Skin epidermis (tissue), 12 donors: ENCODE data around the gene CEP162.

Experiments
- H3K27ac ChIP-seq, 21 experiments: fragments of 200-600 bp; sonication (generic) in 11 of 21; one replicate each; pipeline ENCODE4 v1.5.0; 2020; ENCODE audit warnings: mild to moderate bottlenecking in 3 of 21, inconsistent platforms in 2 of 21, moderate library complexity in 2 of 21
- H3K4me3 ChIP-seq, 7 experiments: fragments of 200-600 bp; sonication (generic) in 2 of 7; one replicate each; pipeline ENCODE4 v1.5.0; 2020; ENCODE audit warnings: inconsistent platforms in 2 of 7, mild to moderate bottlenecking in 2 of 7, moderate library complexity in 1 of 7

Gene CEP162, protein sequence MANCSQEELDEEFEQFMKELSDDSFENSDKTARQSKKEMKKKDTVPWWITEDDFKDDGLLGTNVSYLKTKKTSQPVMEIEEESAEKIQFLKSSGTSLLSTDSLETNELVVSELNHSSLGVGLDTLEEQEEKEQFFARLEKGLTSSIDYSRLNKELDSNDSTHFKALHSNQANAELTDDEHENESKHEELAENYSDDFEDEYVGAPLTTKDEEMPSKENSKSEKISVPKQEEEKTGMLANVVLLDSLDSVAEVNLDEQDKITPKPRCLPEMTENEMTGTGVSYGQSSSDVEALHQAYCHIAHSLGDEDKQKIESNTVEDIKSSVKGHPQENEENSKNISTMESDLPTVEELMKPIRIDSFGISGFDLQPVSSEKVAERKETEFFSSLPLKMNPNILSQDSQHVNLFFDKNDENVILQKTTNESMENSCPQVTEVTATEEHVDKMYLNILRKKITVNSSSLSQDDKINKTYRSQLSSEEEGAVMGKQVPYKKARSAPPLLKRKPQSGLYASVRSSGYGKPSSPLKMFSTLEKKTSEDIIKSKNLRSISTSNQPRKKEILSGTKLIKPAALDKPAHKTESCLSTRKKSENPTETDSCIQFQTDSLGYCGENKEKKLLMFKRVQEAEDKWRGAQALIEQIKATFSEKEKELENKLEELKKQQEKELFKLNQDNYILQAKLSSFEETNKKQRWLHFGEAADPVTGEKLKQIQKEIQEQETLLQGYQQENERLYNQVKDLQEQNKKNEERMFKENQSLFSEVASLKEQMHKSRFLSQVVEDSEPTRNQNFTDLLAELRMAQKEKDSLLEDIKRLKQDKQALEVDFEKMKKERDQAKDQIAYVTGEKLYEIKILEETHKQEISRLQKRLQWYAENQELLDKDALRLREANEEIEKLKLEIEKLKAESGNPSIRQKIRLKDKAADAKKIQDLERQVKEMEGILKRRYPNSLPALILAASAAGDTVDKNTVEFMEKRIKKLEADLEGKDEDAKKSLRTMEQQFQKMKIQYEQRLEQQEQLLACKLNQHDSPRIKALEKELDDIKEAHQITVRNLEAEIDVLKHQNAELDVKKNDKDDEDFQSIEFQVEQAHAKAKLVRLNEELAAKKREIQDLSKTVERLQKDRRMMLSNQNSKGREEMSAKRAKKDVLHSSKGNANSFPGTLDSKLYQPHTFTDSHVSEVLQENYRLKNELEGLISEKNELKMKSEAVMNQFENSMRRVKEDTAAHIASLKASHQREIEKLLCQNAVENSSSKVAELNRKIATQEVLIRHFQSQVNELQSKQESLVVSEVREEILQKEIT (N-terminal part only)

DNA sequence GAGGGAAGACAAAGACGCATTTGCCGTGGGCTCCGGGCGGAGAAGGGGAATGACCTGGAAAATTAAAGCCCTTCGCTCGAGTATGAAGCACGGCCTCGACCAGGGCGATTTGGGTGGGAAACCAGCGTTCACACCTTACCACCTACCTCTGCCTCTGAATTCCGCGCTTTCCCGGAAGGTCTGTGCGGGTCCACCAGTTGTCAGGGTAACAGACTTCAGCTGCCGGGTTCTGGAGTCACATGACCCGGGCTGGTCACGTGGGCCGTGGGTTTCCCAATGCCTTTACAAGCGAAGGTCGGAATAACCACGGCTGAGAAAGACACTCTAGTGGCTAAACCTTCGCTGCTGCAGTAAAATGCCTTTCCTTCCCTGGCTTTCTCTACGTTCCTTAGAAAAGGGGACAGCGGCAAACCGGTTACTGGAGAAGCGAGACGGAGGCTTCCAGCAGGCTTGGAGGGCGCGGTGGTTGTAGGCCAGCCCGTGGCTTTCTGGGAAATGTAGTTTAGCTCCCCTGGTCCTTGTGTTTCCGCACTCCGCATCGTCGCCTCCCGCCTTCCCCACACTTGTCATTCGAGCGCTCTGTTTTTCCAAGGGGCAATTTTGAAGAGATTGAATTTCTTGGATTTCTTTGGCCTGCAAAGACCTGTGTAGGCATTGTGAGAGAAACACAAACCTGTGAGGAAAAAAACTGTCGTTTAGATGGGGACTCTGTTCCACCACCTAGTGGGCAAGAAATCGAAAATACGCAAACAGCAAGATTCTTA lies at the start of gene CEP162:
Gene CEP162 (minus strand): TSS at position 210 of the 764 bp plus-strand sequence. CDS start 1,250 bp downstream, outside the sequence.
- Histone ChIP-seq H3K27ac (peak within 1 kb of the TSS in 20 of 21 experiments; percentile 65 to 93 (median 82)), H3K4me3 (peak within 1 kb of the TSS; percentile 78 to 94 (median 85))

DNA sequence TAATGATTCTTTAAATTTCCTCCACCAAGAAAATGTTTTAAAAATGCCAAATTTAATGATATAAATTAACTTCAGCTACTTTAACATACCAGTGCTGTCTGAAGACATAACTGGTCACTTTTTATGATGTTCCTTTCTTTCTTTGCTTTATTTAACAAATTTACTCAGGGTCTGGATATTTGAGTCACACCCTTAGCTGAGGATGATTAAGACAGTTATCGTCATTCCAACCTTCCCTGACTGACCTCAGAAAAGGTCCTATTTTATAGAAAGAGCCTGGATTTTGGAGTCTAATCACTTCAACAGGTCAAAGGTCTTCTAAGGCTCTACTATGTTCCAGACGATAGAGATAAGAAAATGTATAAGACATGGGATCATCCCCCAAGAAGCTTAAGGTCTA lies 47.4 kb upstream of the CEP162 start:
- no peak overlapping the region for H3K27ac ChIP-seq

DNA sequence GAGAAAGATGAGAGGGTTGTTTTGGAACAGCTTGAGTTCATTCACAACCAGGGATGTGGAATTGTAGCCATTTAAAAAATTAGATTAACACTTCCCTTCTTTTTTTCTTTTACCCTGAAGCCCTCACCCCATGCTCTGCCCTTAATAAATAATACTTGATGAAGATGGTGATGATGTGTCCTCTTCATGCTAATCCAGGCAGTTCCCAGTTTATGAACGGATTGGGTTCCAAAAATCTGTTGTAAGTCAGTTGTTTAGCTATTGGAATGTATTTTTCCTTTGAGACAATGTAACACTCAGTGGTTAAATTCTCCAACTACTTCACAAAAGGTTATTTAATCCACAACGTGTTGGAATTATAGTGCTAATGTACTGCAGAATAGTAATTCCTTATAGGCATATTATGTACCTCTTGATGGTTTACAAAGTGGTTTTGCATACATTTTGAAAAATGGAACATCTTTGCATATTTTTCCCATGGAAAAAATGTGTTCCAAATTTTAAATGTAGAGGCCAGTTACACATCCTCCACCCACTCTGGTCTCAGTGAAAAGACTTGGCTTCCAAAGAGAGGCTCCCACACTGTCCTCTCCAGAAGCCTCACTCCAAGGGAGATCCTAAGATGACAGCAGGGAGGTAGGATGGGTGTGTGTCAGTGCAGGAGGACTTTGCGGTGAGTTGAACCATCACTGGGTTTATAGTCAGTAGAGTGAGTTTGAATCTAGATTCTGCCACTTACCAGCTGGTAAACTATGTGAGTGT lies 45.8 kb upstream of the CEP162 start:
- Histone ChIP-seq H3K27ac (no peak overlapping the region), H3K4me3 (no peak overlapping the region)

More for the DNA sequence above, 47.4 kb upstream of the CEP162 start:
- no peak overlapping the region for H3K4me3 ChIP-seq

DNA sequence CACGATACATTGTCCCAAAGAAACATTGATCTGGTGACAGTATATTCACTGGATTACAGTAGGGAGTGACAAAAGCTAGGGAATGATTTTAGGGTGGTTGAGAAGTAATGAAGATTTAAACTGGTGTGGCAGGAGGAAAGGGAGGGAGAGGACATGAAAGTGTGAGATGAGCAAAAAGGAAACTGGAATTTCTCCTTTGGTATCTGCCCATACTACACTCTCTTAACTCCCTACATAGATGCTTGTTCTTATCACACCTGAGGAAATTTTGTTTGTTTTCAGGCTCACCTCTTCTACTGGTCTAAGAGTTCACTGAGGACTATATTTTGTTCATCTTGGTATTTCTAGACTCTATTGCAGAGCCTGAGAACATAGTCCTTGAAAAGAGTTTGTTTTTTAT lies 44.9 kb upstream of the CEP162 start:
- no peak overlapping the region for H3K4me3 ChIP-seq

DNA sequence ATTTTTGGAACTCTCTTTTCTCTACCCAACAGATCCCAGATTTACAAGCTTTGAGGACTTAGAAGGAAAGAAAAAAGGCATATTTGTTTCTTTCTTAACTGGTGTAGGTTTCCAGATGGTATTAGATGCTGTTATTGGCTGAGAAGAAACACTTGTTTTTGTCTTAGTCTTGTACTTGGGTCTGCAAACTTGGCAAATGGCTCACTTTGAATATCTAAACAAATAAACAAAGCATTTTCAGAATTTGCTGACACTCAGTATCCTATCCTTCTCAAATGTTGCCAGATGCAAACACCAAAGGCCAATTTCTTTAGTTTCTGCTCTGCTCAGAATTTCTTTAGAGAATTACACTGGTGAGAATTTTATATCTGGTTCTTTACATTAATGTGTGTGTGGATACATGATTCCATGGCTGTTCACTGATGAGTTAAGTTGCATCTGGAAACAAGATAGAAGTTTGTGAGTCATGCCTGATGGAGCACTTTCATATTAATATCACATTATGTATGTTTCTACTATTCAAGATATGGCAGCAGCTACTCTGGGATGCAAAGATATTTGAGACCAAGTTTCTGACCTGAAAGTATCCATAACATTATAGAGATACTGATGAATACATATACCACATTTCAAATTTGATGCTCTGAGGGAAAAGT lies 43.7 kb upstream of the CEP162 start:
- no peak overlapping the region for H3K27ac ChIP-seq

More for the DNA sequence above, 44.9 kb upstream of the CEP162 start:
- no peak overlapping the region for H3K27ac ChIP-seq

DNA sequence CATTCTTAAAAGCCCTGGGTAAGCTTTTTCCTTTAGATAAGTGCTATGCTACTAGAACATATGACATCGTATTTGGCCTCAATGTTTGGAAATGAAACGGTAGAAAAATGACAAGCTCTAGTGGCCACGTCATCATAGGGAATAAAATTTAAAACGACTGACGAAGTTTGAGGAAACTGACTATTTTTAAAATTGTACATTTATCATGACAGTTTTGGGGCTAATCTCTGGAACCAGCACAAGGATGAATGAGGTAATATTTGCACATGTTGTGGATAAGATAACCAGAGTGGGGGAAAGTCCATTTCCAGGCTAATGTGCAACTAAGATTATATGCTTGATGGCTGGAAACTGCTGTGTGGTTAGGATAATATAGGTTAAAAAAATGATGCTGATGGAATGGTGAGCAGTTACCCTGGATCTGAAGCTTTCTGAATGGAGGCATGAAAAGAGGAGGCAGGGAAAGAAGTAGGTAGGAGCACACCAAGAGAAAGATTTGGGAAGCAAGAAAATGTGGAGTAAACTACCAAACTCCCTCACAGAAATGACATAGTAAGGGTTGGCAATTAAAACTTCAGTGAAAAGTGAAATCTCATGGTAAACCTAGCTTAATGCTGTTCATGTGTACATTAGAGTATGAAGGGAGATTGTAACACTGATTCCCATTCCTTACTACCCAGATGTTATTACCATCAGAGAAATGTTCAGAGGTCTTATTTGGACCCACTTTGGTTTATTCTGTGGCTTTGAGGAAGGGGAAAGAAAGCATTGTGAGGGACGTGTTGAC lies 42.7 kb upstream of the CEP162 start:
- H3K27ac ChIP-seq, result no peak overlapping the region
- H3K4me3 ChIP-seq, result no peak overlapping the region

More for the DNA sequence above, 43.7 kb upstream of the CEP162 start:
- H3K4me3 ChIP-seq, result no peak overlapping the region

DNA sequence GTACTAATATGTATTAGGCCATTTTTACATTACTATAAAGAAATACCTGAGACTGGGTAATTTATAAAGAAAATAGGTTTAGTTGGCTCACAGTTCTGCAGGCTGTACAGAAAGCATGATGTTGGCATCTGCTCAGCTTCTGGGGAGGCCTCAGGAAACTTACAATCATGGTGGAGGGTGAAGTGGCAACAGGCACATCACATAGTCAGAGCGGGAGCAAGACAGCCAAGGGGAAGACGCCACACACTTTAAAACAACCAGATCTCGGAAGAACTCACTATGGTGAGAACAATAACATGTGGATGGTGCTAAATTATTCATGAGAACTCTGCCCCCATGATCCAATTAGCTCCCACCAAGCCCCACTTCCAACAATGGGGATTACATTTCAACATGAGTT lies 41.3 kb upstream of the CEP162 start:
- H3K27ac ChIP-seq, result no peak overlapping the region
- no peak overlapping the region for H3K4me3 ChIP-seq

DNA sequence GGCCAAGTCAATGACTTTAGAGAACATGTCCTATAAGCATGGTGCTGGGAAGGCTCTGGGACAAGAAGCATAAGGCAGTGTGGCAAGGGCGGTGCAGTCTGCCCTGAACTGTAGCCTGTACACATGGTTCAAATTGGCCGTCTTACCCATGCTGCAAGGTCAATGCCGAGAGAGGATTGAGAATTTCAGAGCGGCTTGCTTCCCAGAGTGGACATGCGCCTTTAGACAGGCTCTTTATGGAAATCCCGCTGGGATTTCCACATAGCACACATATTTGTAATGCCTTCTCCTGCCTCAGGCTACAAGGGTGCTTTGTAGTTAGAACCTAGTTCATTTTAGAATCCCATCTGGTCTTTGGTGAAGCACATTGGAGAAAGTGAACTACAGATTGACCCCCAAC lies 36.1 kb upstream of the CEP162 start:
- no peak overlapping the region for H3K27ac ChIP-seq
- H3K4me3 ChIP-seq, result no peak overlapping the region

DNA sequence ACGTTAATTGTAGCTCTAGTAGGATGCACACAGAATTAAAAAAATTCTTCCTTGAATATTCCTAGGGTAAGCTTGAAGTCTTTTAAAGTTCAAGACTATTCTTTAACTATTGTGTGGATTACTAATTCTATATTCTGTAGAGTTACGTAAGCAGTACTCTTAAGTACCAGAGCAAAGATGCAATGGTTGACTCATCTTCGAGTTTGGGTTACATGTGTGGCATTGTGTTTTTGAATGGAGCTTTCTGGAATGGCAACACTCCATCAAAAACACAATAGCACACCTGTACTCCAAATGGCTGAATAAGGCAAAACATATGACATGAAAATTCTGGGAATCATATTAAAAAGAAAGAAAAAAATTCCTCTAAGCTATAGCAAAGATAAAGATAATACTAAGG lies 33.5 kb upstream of the CEP162 start:
- H3K4me3 ChIP-seq, result no peak overlapping the region
- no peak overlapping the region for H3K27ac ChIP-seq

DNA sequence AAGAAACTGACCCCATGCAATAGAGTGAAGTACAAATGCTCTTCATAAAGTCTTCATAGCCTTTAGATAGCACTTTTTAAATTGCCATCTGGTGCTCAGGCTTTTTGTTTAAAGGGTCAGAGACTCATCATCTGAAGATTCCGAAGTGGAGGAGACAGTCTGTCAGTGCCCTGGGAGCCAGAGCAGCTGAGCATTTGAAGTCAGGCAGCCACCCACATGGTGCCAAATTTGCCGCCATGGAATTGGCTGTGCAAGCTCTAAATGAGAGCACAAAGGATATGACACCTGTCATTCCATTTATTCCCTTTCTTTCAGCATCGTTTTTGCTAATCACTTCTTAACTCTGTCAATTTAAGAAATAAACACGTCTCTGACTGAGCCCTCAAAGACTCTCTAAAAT lies 32.8 kb upstream of the CEP162 start:
- H3K4me3 ChIP-seq, result no peak overlapping the region

DNA sequence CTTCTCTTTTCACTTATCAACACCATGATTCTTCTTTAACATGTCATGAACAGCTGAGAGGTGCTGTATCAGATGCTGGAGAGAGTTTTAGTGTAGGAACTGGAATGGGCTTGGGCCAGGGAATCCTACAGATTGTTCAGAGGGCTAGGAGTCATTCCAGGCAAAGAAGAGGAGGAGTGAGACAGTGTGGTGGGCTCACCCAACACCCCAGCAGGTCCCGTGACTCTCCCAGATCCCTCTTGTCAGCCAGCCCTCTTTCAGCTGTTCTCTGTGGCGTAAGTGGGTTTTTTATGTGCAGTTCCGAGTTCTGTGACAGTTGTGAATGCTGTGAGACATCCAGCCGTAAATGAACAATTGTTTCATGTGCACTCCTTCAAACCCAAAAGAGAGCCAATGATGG lies 31.4 kb upstream of the CEP162 start:
- Histone ChIP-seq H3K27ac (peak overlapping the region in 4 of 21 experiments; percentile 6 to 37 (median 26)), H3K4me3 (no peak overlapping the region)

More for the DNA sequence above, 32.8 kb upstream of the CEP162 start:
- no peak overlapping the region for H3K27ac ChIP-seq

DNA sequence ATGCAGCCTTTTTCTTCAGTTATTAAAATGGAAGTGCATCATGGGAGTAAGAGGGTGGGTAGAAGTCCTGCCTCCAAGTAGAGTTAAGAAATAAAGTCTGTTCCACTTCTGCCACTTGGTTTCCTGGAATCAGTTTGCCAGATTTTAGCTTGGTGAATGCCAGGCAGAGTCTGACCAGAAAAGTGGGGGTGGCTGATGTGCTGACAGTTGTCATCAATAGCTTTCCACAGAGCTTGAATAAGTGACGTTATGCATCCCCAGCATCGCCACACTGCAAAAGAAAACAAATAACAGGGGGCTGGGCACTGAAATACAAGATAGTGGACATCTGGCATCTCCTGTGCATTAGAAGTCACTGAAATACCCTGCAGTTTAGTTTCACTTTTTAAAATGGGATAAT lies 30.8 kb upstream of the CEP162 start:
- H3K27ac ChIP-seq, result peak overlapping the region in 2 of 21 experiments; percentile 37 to 48
- no peak overlapping the region for H3K4me3 ChIP-seq

DNA sequence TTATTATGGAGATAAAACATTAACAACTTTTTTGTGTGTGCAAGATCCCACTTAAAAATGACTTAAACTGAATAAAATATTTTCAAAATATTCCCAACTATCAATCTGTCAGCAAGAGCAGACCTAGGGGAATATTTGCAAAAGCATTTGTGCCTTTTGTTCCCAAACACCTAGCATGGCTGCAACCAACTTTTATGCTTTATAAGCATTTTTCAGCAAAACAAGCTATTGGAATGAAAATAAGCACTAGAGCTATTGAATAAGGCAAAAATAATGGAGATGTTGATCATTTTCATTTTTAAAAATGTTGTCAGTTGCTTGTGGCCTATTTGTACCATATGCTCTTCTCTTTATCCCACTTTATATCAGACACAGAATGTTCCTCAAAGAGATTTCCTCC lies 28.2 kb upstream of the CEP162 start:
- H3K27ac ChIP-seq, result no peak overlapping the region

DNA sequence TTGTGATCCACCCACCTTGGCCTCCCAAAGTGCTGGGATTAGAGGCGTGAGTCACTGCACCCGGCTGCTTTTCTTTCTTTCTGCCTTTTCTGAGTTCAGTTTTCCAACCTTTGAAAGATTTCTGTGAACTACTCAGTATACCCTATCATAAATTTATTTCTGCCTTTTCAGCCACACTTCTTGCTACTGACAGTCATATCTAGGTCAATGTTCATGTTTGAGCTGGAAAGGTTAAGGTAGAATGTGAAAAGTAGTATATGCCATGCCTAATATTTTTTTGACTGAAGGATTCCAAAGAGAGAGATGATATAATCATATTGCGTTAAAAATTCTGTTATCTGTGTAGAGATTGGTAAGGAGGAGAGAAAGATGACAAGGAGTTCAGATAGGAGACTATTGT lies 25.9 kb upstream of the CEP162 start:
- no peak overlapping the region for H3K4me3 ChIP-seq
- H3K27ac ChIP-seq, result no peak overlapping the region

More for the DNA sequence above, 28.2 kb upstream of the CEP162 start:
- H3K4me3 ChIP-seq, result no peak overlapping the region

DNA sequence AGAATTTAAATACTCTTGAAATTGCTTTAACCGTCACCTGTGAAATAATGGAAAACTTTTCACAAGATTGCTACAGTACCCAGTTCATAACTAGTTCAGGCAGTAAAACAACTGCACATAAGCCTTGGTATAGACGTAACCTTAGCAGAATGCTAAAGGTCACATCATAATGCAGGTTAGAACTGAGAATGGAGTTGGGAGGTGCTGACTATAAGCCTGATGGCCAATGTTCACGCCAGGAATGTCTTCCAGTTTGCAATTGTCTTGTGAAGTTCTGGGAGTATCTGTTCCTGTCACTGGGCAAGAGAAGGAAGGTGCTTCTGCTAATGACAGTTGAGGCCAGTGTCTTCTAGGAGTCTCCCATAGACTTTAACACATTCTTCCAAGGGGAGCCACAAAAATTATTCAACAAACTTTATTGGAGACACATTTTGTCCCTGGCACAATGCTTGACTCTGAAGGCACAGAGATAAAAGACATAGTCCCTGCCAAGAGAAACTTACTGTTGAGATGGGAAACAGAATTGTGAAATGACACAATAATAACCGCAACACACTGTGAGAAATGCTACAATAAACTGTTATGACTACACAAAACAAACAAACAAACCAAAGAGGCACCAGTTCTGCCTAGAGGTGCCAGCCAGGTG lies 24.6 kb upstream of the CEP162 start:
- no peak overlapping the region for H3K4me3 ChIP-seq

DNA sequence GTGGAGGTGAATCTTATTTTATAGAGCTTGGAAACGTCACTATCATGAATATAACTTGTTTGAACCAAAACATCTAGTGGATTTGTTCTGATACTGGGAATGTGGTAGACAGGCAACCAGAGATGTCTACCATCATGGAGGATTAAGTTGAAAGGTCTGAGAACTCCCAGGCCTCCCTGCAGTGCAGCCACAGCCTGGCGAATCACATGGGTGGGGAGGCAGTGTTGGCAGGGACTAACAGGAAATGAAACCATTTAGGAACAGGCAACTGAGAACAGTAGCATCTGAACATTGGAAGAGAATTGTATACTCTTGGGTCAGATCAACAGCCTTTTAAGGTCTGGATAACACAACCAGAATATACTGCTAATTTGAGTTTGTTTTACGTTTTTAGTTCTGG lies 22.3 kb upstream of the CEP162 start:
- H3K27ac ChIP-seq, result no peak overlapping the region
- H3K4me3 ChIP-seq, result no peak overlapping the region

More for the DNA sequence above, 24.6 kb upstream of the CEP162 start:
- no peak overlapping the region for H3K27ac ChIP-seq
